Measurements from ENCODE around the gene ABLIM2. TPM values are rescaled to one million over a fixed set of nuclear protein-coding genes. Genes with fewer than 3 reads are reported as not detected.

Gene ABLIM2
- total RNA-seq, 2 donors from 2014 or later, result 6.0 to 20.8 TPM

- intact Hi-C loops (cut with DNase I), result loop anchor here (5.0 kb wide), 1 partner anchor 180 kb away; no protein-coding TSS in a partner anchor
- Histone ChIP-seq H3K27me3 (no peaks in the 10 kb centered on the region), H3K4me3 (no peak overlapping the region), H3K36me3 (replicated peaks in 1 of 2; ENCODE audit: insufficient read depth in 1 of 2, low read depth in 2 of 2) (no peaks in the 10 kb centered on the region), H3K27ac (no peak overlapping the region), H3K9me3 (no peaks in the 10 kb centered on the region), H3K4me1 (no peaks in the 10 kb centered on the region)
- DNase-seq (no peak), ATAC-seq (no peak)
- no peak for TF ChIP-seq POLR2A (IDR thresholded peaks at IDR 0.05)
- 72 to 86% methylated on average over 7 to 8 of the region's 8 CpGs for WGBS, 2 donors
Measured at GRCh38 chr4:7981738-7982394, 176.7 kb downstream of the ABLIM2 start.

GRCh38 chr4:7980036-7980435 lies 178.6 kb downstream of the ABLIM2 start:
- no peak for DNase-seq
- no peak overlapping the region for H3K27ac ChIP-seq
- H3K36me3 ChIP-seq (replicated peaks in 1 of 2; ENCODE audit: insufficient read depth in 1 of 2, low read depth in 2 of 2), result no peaks in the 10 kb centered on the region
- intact Hi-C loops (cut with DNase I), result loop anchor here (5.0 kb wide), 1 partner anchor 178 kb away; no protein-coding TSS in a partner anchor
- no peaks in the 10 kb centered on the region for H3K27me3 ChIP-seq
- no peak for TF ChIP-seq CTCF (IDR thresholded peaks at IDR 0.05)
- no peak for TF ChIP-seq POLR2A (IDR thresholded peaks at IDR 0.05)
- no peak for ATAC-seq
- 66 to 88% methylated on average over 2 of the region's 2 CpGs for WGBS, 2 donors
- H3K9me3 ChIP-seq, result no peaks in the 10 kb centered on the region
- no peak overlapping the region for H3K4me3 ChIP-seq
- H3K4me1 ChIP-seq, result no peaks in the 10 kb centered on the region

- Histone ChIP-seq H3K36me3 (replicated peaks in 1 of 2; ENCODE audit: insufficient read depth in 1 of 2, low read depth in 2 of 2) (no peaks in the 10 kb centered on the region), H3K9me3 (no peaks in the 10 kb centered on the region), H3K4me1 (no peaks in the 10 kb centered on the region), H3K27ac (no peak overlapping the region), H3K27me3 (no peaks in the 10 kb centered on the region), H3K4me3 (no peak overlapping the region)
- ATAC-seq (no peak), DNase-seq (no peak)
- TF ChIP-seq CTCF (IDR thresholded peaks at IDR 0.05), result no peak
- 77 to 78% methylated on average over 4 of the region's 4 CpGs for WGBS, 2 donors
- intact Hi-C loops (cut with DNase I), result no loop called here
Measured at GRCh38 chr4:7979652-7979968, 179.0 kb downstream of the ABLIM2 start.

- no peak for DNase-seq
- Histone ChIP-seq H3K27ac (no peak overlapping the region), H3K4me3 (no peak overlapping the region), H3K9me3 (no peaks in the 10 kb centered on the region), H3K27me3 (no peaks in the 10 kb centered on the region), H3K36me3 (replicated peaks in 1 of 2; ENCODE audit: insufficient read depth in 1 of 2, low read depth in 2 of 2) (no peaks in the 10 kb centered on the region), H3K4me1 (no peaks in the 10 kb centered on the region)
- TF ChIP-seq POLR2A (IDR thresholded peaks at IDR 0.05) (no peak), CTCF (IDR thresholded peaks at IDR 0.05) (no peak)
- whole genome bisulfite sequencing, 2 donors, result 79 to 85% methylated on average over 12 to 17 of the region's 17 CpGs
- ATAC-seq, result no peak
- intact Hi-C loops (cut with DNase I), result no loop called here
Measured at GRCh38 chr4:7978907-7979651, 179.5 kb downstream of the ABLIM2 start.

GRCh38 chr4:7978489-7978888 lies 180.1 kb downstream of the ABLIM2 start:
- intact Hi-C loops (cut with DNase I), result no loop called here
- no peaks in the 10 kb centered on the region for H3K9me3 ChIP-seq
- ATAC-seq (peak; percentile 40), DNase-seq (no peak)
- WGBS, 2 donors, result 64 to 75% methylated on average over 2 to 5 of the region's 5 CpGs
- no peak overlapping the region for H3K27ac ChIP-seq
- H3K4me1 ChIP-seq, result no peaks in the 10 kb centered on the region
- H3K27me3 ChIP-seq, result no peaks in the 10 kb centered on the region
- no peak overlapping the region for H3K4me3 ChIP-seq
- H3K36me3 ChIP-seq (replicated peaks in 1 of 2; ENCODE audit: insufficient read depth in 1 of 2, low read depth in 2 of 2), result no peaks in the 10 kb centered on the region
- TF ChIP-seq CTCF (IDR thresholded peaks at IDR 0.05) (no peak), POLR2A (IDR thresholded peaks at IDR 0.05) (no peak)

Data from body of pancreas (tissue), 4 donors.